Stimulated activated CD8-positive, alpha-beta memory T cell treated with anti-CD3 and anti-CD28 coated beads, Interleukin-7, amount 100 ng/mL, for 4 hours (primary cell): ENCODE data around the gene LETM1.

Source experiments
- DNase-seq, 2 donors: peaks; one replicate each; pipeline ENCODE4 v3.0.0-alpha.2; 2020; ENCODE audit warnings: low read depth in 2 of 2

Gene LETM1

GRCh38 chr4:1825326-1825725 lies 30.6 kb downstream of the LETM1 start:
- no peak for DNase-seq

- no peak for DNase-seq
These were observed 31.2 kb downstream of the LETM1 start for GRCh38 chr4:1824746-1825145.

GRCh38 chr4:1823545-1823932 lies 32.4 kb downstream of the LETM1 start:
- no peak for DNase-seq

- no peak for DNase-seq
These were observed 33.1 kb downstream of the LETM1 start for GRCh38 chr4:1822568-1823544.

GRCh38 chr4:1821679-1822567 lies 34.0 kb downstream of the LETM1 start:
- DNase-seq, result no peak

GRCh38 chr4:1819816-1820215 lies 36.1 kb downstream of the LETM1 start:
- no peak for DNase-seq

- no peak for DNase-seq
These were observed 36.7 kb downstream of the LETM1 start for GRCh38 chr4:1819284-1819683.

- DNase-seq, result no peak
These were observed 39.7 kb downstream of the LETM1 start for GRCh38 chr4:1815997-1816860.

- DNase-seq, result no peak
These were observed 40.6 kb downstream of the LETM1 start for GRCh38 chr4:1815096-1815996.

GRCh38 chr4:1814453-1814852 lies 41.5 kb downstream of the LETM1 start:
- no peak for DNase-seq

GRCh38 chr4:1813915-1814314 lies 42.0 kb downstream of the LETM1 start:
- no peak for DNase-seq

GRCh38 chr4:1813231-1813630 lies 42.7 kb downstream of the LETM1 start:
- DNase-seq, result no peak

- DNase-seq, result no peak
These were observed 43.2 kb downstream of the LETM1 start for GRCh38 chr4:1812720-1813119.

- no peak for DNase-seq
These were observed 45.2 kb downstream of the LETM1 start for GRCh38 chr4:1810765-1811164.

- DNase-seq, result peak; percentile 24 to 49
These were observed 46.0 kb downstream of the LETM1 start for GRCh38 chr4:1809754-1810502.

GRCh38 chr4:1808851-1809753 lies 46.9 kb downstream of the LETM1 start:
- DNase-seq, result no peak

GRCh38 chr4:1808396-1808795 lies 47.6 kb downstream of the LETM1 start:
- no peak for DNase-seq

GRCh38 chr4:1807332-1807777 lies 48.6 kb downstream of the LETM1 start:
- DNase-seq, result no peak
